Measurements from ENCODE around the gene SLC47A2. TPM values are rescaled to one million over a fixed set of nuclear protein-coding genes. Genes with fewer than 3 reads are reported as not detected.

SLC47A2 gene
- polyA plus RNA-seq, 1 donor from 2014 or later: not detected

DNA sequence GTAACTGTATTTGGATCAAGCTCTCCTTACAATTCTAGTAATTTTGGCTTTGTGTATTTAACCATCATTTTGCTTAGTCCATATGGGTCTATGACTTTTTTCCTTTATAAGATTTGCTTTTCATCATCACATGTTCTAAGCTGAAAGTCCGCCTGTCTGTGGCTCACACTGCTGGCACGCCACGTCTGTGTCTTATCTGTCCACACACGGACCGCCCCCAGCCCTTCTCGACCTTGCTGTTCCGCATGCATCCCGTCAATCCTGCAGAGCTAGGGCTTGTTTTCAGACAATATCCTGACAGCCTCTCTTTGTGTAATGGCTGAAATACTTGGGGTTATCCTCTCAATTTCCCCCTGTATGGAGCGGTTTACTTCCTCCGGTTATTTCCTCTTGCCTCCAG lies 40.2 kb upstream of the SLC47A2 start:
- Histone ChIP-seq H3K27ac (ENCODE audit: low read length) (no peak overlapping the region), H3K9me2 (ENCODE audit: insufficient read depth, low read length) (no peaks in the 10 kb centered on the region), H3K9me3 (ENCODE audit: low read length) (no peaks in the 10 kb centered on the region), H2AFZ (ENCODE audit: low read depth, low read length) (no peak overlapping the region), H3K79me2 (replicated peaks; ENCODE audit: insufficient read depth, low read length) (no peaks in the 10 kb centered on the region), H3K9ac (ENCODE audit: low read length) (no peak overlapping the region), H3K4me3 (ENCODE audit: low read length) (no peak overlapping the region), H4K20me1 (ENCODE audit: insufficient read depth) (no peaks in the 10 kb centered on the region), H3F3A (ENCODE audit: insufficient read depth, low read length, poor library complexity, severe bottlenecking) (no peaks in the 10 kb centered on the region), H3K4me2 (ENCODE audit: low read length) (no peak overlapping the region), H3K27me3 (ENCODE audit: insufficient read depth, low read depth, low read length) (no peaks in the 10 kb centered on the region), H3K36me3 (ENCODE audit: insufficient read depth, low read length) (no peaks in the 10 kb centered on the region)
- TF ChIP-seq, protein P1, sequence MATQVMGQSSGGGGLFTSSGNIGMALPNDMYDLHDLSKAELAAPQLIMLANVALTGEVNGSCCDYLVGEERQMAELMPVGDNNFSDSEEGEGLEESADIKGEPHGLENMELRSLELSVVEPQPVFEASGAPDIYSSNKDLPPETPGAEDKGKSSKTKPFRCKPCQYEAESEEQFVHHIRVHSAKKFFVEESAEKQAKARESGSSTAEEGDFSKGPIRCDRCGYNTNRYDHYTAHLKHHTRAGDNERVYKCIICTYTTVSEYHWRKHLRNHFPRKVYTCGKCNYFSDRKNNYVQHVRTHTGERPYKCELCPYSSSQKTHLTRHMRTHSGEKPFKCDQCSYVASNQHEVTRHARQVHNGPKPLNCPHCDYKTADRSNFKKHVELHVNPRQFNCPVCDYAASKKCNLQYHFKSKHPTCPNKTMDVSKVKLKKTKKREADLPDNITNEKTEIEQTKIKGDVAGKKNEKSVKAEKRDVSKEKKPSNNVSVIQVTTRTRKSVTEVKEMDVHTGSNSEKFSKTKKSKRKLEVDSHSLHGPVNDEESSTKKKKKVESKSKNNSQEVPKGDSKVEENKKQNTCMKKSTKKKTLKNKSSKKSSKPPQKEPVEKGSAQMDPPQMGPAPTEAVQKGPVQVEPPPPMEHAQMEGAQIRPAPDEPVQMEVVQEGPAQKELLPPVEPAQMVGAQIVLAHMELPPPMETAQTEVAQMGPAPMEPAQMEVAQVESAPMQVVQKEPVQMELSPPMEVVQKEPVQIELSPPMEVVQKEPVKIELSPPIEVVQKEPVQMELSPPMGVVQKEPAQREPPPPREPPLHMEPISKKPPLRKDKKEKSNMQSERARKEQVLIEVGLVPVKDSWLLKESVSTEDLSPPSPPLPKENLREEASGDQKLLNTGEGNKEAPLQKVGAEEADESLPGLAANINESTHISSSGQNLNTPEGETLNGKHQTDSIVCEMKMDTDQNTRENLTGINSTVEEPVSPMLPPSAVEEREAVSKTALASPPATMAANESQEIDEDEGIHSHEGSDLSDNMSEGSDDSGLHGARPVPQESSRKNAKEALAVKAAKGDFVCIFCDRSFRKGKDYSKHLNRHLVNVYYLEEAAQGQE (IDR thresholded peaks at IDR 0.05; ENCODE audit: borderline replicate concordance): no peak
- TF ChIP-seq, protein P2, sequence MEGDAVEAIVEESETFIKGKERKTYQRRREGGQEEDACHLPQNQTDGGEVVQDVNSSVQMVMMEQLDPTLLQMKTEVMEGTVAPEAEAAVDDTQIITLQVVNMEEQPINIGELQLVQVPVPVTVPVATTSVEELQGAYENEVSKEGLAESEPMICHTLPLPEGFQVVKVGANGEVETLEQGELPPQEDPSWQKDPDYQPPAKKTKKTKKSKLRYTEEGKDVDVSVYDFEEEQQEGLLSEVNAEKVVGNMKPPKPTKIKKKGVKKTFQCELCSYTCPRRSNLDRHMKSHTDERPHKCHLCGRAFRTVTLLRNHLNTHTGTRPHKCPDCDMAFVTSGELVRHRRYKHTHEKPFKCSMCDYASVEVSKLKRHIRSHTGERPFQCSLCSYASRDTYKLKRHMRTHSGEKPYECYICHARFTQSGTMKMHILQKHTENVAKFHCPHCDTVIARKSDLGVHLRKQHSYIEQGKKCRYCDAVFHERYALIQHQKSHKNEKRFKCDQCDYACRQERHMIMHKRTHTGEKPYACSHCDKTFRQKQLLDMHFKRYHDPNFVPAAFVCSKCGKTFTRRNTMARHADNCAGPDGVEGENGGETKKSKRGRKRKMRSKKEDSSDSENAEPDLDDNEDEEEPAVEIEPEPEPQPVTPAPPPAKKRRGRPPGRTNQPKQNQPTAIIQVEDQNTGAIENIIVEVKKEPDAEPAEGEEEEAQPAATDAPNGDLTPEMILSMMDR (IDR thresholded peaks at IDR 0.05; ENCODE audit: poor library complexity, severe bottlenecking): no peak
- TF ChIP-seq TAF1 (IDR thresholded peaks at IDR 0.05; ENCODE audit: low read depth): no peak
- TF ChIP-seq POLR2AphosphoS5 (IDR thresholded peaks at IDR 0.05): no peak
- TF ChIP-seq RAD21 (conservative IDR thresholded peaks at IDR 0.05): no peak
- no peak for TF ChIP-seq EZH2 (IDR thresholded peaks at IDR 0.05; ENCODE audit: borderline replicate concordance, insufficient read depth, low read length, poor library complexity, severe bottlenecking)
- no peak for TF ChIP-seq EP300 (conservative IDR thresholded peaks at IDR 0.05; ENCODE audit: poor library complexity, severe bottlenecking)
- no peak for TF ChIP-seq SMC3 (conservative IDR thresholded peaks at IDR 0.05; ENCODE audit: poor library complexity)
- no peak for TF ChIP-seq MXI1 (conservative IDR thresholded peaks at IDR 0.05; ENCODE audit: poor library complexity, severe bottlenecking)

DNA sequence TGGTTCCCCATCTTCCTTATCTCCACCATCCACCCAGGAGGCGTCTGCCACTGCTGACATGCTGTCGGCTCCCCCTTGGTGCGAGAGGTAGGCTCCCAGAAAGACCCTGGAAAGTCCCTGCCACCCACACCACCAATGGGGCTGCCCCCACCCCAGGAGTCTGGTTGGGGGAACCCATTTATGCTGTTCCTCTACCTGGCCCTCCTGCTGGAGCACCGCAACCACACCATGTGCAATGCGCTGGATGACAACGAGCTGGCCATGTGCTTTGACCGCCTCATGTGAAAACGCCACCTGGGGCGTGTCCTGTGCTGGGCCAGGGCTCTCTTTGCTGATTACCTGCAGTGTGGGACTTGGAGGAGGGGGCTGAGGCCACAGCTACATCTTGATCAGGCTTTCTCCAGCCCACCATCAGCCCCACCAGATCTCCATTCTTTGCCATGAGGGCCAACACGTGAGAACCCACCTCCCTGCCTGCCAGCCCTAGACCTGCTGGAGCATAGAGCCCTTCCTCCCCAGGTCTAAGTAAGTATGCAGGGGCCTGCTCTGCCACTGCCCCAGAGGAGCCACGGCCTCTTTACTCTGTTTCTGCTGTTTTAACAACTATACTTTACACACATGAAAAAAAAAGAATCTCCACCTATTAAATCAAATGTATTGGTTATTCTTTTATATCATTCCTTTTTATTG lies 39.6 kb upstream of the SLC47A2 start:
- Histone ChIP-seq H4K20me1 (ENCODE audit: insufficient read depth) (no peaks in the 10 kb centered on the region), H3K9me3 (ENCODE audit: low read length) (no peaks in the 10 kb centered on the region), H3F3A (ENCODE audit: insufficient read depth, low read length, poor library complexity, severe bottlenecking) (no peaks in the 10 kb centered on the region), H3K9me2 (ENCODE audit: insufficient read depth, low read length) (no peaks in the 10 kb centered on the region), H3K36me3 (ENCODE audit: insufficient read depth, low read length) (no peaks in the 10 kb centered on the region), H3K4me3 (ENCODE audit: low read length) (no peak overlapping the region), H3K4me2 (ENCODE audit: low read length) (no peak overlapping the region), H3K9ac (ENCODE audit: low read length) (no peak overlapping the region), H3K27ac (ENCODE audit: low read length) (no peak overlapping the region), H3K27me3 (ENCODE audit: insufficient read depth, low read depth, low read length) (no peaks in the 10 kb centered on the region), H2AFZ (ENCODE audit: low read depth, low read length) (no peak overlapping the region), H3K79me2 (replicated peaks; ENCODE audit: insufficient read depth, low read length) (no peaks in the 10 kb centered on the region)
- TF ChIP-seq TAF1 (IDR thresholded peaks at IDR 0.05; ENCODE audit: low read depth) (no peak), MXI1 (conservative IDR thresholded peaks at IDR 0.05; ENCODE audit: poor library complexity, severe bottlenecking) (no peak), EZH2 (IDR thresholded peaks at IDR 0.05; ENCODE audit: borderline replicate concordance, insufficient read depth, low read length, poor library complexity, severe bottlenecking) (no peak), RAD21 (conservative IDR thresholded peaks at IDR 0.05) (no peak), POLR2AphosphoS5 (IDR thresholded peaks at IDR 0.05) (no peak), EP300 (conservative IDR thresholded peaks at IDR 0.05; ENCODE audit: poor library complexity, severe bottlenecking) (no peak), SMC3 (conservative IDR thresholded peaks at IDR 0.05; ENCODE audit: poor library complexity) (no peak)
- TF ChIP-seq, protein P2 (IDR thresholded peaks at IDR 0.05; ENCODE audit: poor library complexity, severe bottlenecking): no peak
- TF ChIP-seq, protein P1 (IDR thresholded peaks at IDR 0.05; ENCODE audit: borderline replicate concordance): no peak
